ENCODE data around the gene IL17D.
A peak's percentile ranks its signal among the peaks of the same experiment; 100 is the strongest.

The IL17D gene

DNA sequence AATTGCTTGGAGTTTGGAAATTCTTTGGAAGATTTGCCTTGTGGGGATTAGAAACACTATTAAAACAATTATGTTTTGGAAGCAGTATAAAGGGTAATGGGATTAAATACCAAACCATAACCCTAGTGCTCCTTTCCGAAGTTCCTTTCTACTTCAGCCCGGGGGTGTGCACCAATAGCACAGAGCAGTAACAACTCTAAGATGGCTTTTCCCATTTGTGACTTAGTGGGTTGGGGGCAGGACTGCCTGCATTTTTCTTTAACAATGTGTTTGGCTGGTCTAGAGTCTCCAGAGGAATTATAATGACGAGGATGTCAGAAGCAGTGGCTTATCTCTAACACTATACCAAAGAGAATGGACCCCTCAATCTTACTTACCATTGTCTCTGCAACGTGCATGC, 11.9 kb upstream of the IL17D start:
- no peak for DNase-seq (ENCODE audit: low read depth)

DNA sequence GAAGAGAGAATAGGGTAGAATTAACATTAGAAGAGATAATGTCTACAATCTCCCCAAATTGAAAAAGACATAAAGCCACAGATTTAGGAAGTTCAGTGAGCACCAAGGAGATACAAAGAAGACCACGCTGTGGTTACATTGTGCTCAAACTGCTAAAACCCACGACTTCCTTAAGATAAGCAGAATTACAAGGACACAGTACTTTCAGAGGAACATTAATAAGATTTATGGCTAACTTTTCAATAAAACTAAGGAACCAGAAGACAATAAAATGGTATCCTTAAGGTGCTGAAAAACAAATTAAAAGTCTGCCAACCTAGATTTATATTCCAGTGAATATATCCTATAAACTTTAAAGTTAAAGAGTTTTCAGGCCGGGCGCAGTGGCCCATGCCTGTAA, 7.4 kb upstream of the IL17D start:
- DNase-seq (ENCODE audit: low read depth), result no peak

DNA sequence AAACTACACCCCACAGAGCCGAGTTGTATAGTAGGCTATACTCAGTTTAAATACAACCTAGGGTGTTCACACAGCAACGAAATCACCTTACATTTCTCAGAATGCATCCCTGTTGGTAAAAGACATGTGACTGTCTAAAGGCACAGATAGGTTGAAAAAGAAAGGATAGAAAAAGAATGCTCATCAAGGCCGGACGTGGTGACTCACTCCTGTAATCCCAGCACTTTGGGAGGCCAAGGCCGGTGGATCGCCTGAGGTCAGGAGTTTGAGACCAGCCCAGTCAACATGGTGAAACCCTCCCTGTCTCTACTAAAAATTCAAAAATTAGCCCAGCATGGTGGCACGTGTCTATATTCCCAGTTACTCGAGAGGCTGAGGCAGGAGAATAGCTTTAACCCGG, 3.8 kb upstream of the IL17D start:
- no peak for DNase-seq (ENCODE audit: low read depth)

DNA sequence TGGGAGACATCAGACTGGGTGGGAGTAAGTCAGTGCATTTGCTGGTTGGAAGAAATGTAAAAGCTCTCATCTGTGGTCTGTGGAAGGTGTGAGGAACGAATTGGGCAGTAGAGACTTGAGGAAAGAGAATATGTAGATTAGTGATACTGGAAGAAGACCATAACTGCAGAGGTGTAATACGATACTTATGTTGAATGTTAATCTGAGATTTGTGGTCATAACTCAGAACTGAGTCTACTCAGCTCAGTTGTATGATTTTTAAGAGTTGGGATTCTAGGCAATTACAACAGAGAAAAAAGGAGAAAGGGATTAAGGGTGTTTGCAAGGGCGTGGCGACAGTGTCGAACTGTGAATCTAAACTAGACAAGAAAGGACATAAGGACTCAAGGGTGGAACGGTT, 3.2 kb upstream of the IL17D start:
- DNase-seq (ENCODE audit: low read depth), result no peak

DNA sequence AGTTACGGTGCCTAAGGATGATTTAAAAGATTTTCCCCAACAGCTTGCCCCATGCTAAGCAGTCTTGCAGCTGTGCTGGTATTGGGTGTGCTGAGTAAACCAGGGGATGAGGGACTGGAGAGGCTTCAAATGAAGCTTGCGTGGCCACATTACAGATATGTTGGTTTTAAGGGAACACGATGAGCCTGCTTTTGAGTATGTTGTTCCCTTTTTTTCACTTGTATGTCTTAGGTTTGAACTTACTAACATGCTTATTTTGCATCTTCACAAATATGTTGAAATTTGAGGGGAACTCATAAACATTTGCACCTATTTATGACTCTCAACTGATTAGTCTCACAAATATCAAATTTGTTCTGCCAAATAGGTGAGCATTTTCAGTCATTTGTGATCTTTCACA, 2.0 kb upstream of the IL17D start:
- DNase-seq (ENCODE audit: low read depth), result no peak

DNA sequence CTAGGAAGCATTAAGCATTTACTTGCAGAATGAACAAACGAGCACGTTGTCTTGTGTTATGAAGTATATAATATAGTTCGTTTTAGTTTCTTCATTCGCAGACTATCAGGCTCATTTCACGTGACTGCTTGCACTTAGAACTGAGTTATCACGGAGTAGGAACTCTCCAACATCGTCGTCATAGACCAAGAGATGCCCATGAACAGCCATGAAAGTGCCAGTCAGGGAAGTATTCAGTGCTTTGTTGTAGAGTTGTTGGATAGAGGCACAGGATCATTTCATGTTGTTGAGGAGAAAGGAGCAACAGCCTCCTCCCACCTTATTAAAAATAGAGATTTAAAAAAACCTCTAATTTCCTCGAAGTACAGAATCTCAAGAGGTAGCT, 977 bp upstream of the IL17D start:
- no peak for DNase-seq (ENCODE audit: low read depth)

DNA sequence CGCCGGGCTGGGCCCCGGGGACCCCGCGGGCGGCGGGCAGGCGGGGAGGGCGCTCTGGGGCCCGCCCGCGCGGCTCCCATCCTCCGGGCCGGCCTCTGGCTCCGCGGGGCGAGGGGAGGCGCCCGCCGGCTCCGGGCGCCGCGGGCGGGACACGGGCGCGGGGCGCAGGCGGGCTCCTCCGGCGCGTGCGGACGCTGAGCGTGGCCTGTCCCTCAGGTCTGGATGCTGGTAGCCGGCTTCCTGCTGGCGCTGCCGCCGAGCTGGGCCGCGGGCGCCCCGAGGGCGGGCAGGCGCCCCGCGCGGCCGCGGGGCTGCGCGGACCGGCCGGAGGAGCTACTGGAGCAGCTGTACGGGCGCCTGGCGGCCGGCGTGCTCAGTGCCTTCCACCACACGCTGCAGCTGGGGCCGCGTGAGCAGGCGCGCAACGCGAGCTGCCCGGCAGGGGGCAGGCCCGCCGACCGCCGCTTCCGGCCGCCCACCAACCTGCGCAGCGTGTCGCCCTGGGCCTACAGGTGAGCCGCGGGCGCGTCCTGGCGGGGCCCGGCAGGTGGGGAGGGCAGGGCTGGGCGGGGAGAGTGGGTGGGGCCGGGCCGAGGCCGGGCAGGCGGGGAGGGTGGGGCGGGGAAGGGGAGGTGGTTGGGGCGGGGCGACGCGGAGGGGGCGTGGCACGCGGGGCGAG, 420 bp downstream of the IL17D start:
- peak; percentile 37 for DNase-seq (ENCODE audit: low read depth)

DNA sequence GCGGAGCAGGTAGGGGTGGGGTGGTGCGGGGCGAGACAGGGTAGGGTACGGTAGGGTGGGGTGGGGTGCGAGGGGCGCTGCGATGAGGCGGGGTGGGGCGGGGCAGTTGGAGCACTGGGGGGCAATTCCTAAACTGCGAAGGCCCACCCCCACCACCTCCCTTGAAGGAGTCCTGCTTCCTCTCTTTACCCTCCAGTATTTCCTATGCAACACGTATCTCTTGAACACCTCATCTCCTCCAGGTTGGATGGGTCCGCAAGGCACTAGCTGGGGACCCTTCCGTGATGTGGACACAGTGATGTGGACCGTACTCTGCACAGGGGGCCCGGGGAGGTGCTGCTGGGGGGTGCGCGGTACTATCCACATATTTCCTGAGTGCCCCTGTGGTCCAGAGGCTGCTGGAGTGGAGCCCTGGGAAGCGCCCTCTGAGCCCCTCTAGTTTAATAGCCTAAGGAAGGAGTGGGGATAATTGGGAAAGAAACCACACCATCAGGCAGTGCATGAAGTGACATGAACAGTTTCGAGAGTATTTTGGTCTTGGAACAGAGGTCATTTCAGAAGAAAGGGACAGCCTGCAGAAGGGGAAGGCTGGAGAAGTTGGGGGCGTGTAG, 1.1 kb downstream of the IL17D start:
- DNase-seq (ENCODE audit: low read depth), result no peak

DNA sequence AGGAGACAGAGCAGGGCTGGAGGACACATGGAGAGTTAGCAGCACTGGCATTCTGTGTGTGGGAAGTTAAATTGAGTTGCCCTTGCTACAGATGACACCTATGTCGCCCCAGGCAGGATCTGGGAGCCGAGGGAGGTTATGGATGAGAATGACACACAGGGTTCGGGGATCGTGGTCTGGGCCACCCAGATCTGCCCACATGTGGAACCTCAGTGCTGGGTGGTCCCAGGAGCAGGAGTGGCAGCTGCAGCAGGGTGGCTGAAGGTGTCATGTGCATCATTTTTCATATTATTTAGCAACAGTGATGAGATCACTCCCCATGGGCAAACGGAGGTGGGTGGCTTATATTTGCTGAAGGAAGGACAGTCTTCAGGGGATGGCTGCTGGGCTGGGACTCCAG, 3.2 kb downstream of the IL17D start:
- no peak for DNase-seq (ENCODE audit: low read depth)

DNA sequence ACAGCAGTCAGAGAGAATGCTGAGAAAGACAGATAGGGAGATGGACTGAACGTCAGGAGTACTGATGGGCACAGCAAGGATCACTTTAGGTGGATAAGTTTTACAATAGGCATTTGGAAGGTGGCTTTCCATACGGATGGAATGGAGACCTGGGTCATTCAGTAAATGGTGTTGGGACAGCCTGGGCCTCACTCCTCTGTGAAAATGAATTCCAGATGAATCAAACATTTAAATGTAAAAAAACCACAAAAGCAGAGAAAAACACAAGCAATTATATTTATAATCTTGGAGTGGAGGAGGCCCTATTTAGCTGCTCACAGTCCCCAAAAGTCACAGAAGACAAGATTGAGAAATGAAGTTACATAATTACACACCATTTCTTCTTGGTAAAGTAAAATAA, 4.7 kb downstream of the IL17D start:
- DNase-seq (ENCODE audit: low read depth), result no peak

DNA sequence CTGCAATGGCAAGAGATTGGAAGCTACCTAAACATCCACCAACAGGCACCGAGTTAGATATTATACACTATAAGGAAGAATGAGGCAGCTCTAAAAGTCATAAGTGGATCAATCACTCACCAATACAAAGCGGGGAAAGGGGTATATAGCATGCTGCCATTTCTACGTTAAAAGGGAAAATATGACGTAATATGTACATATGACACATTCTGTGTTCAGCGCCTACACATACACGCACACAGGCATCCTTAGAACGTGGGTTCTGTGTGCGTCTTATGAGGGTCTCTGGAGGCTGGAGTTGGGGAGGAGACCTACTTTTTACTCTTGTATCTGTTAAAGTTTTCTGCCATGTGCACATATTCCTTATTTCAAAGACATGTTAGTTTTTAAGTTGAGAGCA, 5.9 kb downstream of the IL17D start:
- DNase-seq (ENCODE audit: low read depth), result no peak

DNA sequence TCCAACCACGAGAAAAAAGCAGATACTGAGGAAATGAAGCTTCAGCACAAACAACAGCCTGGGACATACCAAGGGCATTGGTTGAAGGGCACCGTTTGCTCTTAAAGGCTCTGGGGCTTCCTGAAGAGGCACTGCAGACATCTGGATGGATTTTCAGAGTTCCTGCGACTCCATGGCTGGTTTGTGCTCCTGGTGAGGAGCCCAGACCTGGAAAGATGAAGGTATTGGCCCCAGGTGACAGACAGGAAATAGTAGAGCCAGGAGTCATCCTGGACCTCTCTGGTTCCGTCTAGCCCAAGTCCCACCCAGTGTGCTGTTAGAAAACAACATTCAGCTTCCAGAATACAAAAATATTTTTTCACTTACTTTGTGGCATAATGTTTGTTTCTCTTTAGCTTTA, 6.3 kb downstream of the IL17D start:
- DNase-seq (ENCODE audit: low read depth), result no peak

DNA sequence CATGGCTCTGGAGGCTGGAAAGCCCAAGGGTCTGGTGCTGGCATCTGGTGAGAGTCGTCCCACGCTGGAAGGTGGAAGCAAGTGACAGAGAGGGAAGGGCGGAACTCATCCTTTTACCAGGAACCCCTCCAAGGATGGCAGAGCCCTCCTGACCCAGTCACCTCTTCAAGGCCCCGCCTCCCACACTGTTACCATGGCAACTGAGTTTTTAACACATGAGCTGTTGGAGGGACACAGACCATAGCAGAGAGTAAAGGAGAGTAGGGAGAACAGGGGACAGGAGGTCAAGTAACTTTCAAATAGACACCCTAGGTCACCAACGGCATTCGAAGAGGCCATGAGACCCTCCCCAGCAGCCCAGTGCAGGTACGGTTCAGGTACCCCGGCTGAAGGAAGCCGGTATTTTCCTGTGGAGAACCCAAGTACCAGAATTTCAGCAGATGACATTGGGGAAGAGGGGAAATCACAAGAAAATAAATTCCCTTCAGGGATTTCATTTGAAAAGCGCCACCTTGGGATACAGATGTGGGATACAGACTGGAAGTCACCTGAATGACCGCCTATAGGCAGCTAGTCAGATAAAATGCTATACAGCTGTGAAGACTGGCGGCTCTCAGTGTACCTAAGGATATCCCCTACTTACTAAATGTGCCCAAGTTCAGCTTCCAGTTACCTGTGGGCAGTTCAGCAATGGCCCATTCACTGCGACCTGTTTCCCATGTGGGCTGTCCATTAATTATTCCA, 8.0 kb downstream of the IL17D start:
- DNase-seq (ENCODE audit: low read depth), result no peak

DNA sequence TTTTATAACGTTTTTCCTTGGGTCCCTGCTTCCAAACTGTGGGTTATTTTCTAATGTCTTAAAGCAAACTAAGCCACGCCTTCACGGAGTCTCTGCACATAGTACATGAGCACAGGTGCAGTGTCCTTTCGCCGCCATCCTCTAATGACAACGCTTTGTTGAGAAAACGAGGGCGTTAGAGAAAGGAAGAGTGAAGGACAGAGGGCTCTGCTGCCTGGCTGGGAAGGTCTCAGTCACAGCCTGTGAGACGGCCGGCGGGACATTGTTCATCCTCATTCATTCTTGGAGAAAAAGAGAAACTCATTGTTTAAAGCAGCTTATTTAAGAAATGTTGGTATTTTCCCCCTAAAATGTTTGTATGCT, 9.5 kb downstream of the IL17D start:
- no peak for DNase-seq (ENCODE audit: low read depth)

DNA sequence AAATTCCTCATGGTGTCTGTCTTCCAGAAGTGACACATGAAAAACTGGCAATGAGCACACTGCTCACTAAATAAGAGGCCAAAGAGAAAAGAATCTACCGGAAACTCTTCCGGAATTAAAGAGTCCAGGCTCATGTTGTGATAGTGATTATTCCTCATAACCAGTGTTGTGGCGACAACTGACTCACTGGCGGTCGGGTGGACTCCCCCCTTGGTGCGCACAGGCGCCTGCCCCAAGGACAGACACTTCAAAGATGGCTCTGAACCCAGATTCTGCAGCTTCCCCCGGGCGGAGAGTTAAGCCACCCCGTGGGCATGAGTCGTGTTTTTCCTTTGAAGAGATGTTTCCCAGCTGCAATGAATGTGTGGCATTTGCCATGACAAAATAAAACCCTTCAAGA, 10.3 kb downstream of the IL17D start:
- peak; percentile 28 for DNase-seq (ENCODE audit: low read depth)

DNA sequence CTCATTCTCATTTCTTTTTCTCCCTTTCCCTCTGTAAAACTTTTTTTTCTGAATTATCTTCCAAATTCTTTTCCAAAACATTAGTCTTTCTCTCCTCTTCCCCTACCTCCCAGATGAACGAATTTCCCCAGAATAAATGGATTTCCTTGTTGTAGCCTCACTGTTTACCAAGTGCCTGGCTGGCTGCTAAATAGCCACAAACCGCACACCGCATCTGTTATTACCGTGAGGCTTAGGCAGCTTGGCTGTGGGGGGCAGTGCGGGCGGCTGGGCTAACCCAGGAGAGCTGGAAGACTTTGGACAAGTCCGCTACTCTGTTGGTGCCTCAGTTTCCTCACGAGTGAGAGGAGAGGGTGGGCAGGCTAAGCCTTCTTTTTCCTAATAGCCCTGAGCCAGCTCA, 10.7 kb downstream of the IL17D start:
- no peak for DNase-seq (ENCODE audit: low read depth)

DNA sequence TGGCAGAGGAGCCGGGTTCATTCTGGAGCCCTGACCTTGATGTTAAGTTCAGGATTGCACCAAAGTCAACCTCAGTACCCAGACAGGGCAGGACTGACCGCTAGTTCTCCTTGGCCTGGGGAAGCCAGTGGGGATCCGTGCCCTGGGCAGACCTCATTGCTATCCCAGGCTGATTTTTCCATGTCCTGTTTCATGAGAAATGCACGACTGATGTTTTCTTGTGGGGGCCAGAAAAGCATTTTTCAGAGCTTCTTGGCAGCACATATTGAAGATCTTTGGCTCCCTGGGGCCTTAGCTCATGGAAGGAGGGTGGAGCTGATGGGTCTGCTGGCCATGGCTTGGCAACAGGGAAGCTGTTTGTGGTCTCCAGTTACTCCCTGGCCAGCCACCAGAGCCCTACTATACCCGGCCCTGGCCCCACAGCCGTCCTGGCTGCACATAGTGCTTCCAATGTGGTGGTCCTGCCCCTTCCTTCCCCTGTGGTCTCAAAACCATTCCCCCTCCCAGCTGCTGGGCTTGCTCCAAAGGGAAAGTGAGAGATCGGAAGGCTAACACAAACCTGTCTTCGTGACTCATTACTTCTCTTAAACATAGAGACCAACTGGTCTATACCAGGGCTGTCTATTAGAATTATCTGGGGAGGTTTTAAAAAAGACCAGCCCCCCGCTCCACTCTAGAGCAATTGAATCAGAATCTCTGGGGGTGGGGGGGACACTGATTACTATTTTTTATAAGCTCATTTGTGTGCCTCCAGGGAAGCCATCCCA, 11.2 kb downstream of the IL17D start:
- DNase-seq (ENCODE audit: low read depth), result peak; percentile 44

DNA sequence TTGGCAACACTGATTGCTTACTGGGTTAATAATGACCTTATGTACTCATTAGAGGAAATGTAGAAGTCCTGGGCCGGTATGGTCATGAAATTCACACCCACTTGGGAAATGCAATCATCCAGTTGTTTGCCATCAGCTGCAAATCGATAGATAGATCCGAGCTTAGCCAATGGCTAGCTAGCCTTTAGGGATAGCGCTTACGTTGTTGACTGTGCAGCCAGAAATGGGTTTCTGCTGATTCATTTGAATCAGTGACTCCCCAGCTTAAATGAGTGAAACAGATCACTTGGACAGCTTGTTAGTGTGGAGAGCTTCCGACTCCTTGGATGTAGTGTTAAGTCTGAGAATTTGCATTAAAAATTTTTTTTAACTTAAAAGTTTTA, 11.8 kb downstream of the IL17D start:
- DNase-seq (ENCODE audit: low read depth), result no peak

DNA sequence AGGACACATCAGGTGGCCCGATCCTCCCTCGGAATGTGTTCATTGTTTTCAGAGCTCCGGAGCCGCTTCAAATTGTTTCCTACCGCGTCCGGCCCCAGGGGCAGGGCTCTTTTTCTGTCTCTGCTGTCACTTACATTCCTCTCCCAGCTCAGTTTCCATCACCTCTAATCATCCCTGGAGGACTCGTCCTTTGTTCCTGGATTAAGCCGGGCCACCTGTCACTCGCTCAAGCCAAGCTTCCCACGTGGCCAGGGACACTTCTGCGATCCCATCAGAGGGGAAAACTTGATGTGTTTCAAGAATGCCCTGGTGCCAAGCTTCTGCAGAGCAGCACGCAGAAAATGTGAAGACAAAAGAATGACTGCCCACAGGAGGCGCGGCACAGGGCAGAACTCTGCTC, 13.5 kb downstream of the IL17D start:
- DNase-seq (ENCODE audit: low read depth), result no peak

DNA sequence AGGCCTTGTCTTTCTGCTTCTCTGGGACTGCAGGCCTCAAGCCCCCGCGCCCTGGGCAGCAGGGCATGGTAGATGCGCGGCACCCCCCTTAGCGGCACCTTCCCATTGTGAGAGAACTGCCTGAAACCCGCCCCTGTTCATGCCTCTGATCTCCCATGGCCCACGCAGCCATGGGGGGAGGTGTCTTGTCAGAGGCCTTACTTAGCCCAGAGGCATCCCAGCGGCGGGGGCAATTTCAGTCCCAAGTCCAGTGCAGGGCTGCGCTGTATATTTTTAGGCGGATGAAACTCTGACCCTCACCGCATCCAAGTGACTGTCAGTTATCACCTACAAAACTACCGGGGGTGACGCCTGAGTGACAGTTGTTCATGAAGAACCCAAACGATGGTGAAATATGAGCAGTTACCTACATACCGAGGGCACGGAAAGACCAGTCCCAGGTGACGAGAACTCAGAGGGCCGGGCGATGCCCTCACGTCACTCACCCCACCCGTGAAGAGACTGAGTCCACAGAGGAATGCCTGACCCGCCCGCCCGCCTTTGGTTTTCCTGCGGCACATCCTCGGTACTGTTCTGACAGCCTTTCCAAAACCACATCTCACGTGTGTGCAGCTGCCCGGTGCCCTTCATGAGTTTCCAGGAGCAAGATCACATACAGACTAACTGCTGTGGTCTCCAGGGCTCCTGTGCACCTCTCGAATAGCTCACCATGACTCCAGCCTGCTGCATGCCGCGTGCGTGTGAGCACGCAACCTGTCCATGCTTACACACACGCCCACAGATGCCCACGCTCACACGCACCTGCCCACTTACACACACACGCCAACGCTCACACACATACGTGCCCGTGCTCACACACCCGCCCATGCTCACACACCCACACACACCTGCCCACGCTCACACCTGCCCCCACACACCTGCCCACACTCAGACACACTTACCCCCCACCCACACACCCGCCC, 14.4 kb downstream of the IL17D start:
- DNase-seq (ENCODE audit: low read depth), result no peak

DNA sequence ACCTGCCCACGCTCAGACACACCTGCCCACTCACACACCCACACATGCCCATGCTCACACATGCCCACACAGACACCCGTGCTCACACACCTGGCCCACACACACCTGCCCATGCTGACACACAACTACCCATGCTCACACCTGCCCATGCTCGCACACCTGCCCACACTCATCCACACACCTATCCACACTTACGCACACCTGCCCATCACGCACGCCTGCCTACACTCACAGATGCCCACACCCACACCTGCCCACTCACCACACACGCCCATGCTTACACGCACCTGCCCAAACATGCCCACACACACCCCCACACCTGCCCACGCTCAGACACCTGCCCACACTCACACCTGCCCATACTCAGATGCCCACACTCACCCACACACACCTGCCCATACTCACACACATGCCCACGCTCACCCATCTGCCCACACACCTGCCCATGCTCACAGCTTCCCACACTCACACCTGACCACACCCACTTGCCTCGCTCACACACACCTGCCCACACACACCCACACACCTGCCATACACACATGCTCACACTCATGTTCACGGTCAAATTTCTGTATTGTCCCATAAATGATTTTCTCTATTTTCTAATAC, 15.6 kb downstream of the IL17D start:
- no peak for DNase-seq (ENCODE audit: low read depth)

Measured in GM04504 (cell line).